Fibroblast of lung (primary cell): Measurements from ENCODE around the gene TMEM269. TPM values are rescaled to one million over a fixed set of nuclear protein-coding genes. Genes with fewer than 3 reads are reported as not detected.

Experiments used
- DNase-seq, 2 donors: peaks; one replicate each; pipeline versions ENCODE4 v3.0.0 to v3.0.0-alpha.2; 2010; ENCODE audit warnings: low read depth in 2 of 2
- H2AFZ ChIP-seq: 2 replicates; pipeline ENCODE4 v1.5.1; 2012; ENCODE audit warnings: low read length, control low read depth, inconsistent platforms
- H3K27ac ChIP-seq: 2 replicates; pipeline ENCODE4 v1.5.1; 2011; ENCODE audit warnings: low read length, control low read depth; ENCODE audit not compliant: insufficient read depth
- H3K27me3 ChIP-seq: 2 replicates; pipeline ENCODE4 v1.5.1; 2011; ENCODE audit warnings: mild to moderate bottlenecking, low read length; ENCODE audit not compliant: control insufficient read depth, insufficient read depth
- H3K36me3 ChIP-seq: 2 replicates; pipeline ENCODE4 v1.5.1; 2011; ENCODE audit warnings: low read length; ENCODE audit not compliant: control insufficient read depth, insufficient read depth
- H3K4me1 ChIP-seq: 2 replicates; pipeline ENCODE4 v1.5.1; 2011; ENCODE audit warnings: low read length; ENCODE audit not compliant: control insufficient read depth, insufficient read depth; ENCODE audit errors: extremely low read depth
- H3K4me2 ChIP-seq: 2 replicates; pipeline ENCODE4 v1.5.1; 2011; ENCODE audit warnings: low read length, control low read depth; ENCODE audit not compliant: insufficient read depth; ENCODE audit errors: extremely low read depth
- H3K4me3 ChIP-seq, 4 experiments: fragments of 200-600 bp in 1 of 4; sonication (generic) in 1 of 4; replicated peaks in 1 of 4; 2 replicates each; pipeline ENCODE4 v1.5.1; 2011 to 2016; ENCODE audit warnings: low read length in 4 of 4, low read depth in 3 of 4, mild to moderate bottlenecking in 3 of 4, control low read depth in 2 of 4, inconsistent platforms in 1 of 4, mixed read lengths in 1 of 4; ENCODE audit not compliant: insufficient read depth in 1 of 4; ENCODE audit errors: control extremely low read depth in 1 of 4
- H3K79me2 ChIP-seq: 2 replicates; pipeline ENCODE4 v1.5.1; 2012; ENCODE audit warnings: mild to moderate bottlenecking, low read length, inconsistent platforms; ENCODE audit not compliant: control insufficient read depth, insufficient read depth
- H3K9ac ChIP-seq: 2 replicates; pipeline ENCODE4 v1.5.1; 2011; ENCODE audit warnings: mild to moderate bottlenecking, low read length, control low read depth; ENCODE audit not compliant: insufficient read depth
- H3K9me3 ChIP-seq: 2 replicates; pipeline ENCODE4 v1.5.1; 2012; ENCODE audit warnings: low read depth, low read length; ENCODE audit not compliant: control insufficient read depth, insufficient read depth
- H4K20me1 ChIP-seq: 2 replicates; pipeline ENCODE4 v1.5.1; 2011; ENCODE audit warnings: low read length; ENCODE audit not compliant: control insufficient read depth, insufficient read depth; ENCODE audit errors: extremely low read depth
- CTCF ChIP-seq, 2 donors: IDR thresholded peaks in 1 of 2; conservative IDR thresholded peaks in 1 of 2; 1 replicate in 1 of 2; 2 replicates in 1 of 2; pipeline ENCODE4 v1.5.1; 2011 to 2012; ENCODE audit warnings: low read length in 2 of 2, control low read depth in 1 of 2, inconsistent platforms in 1 of 2, low read depth in 1 of 2, mild to moderate bottlenecking in 1 of 2
- EZH2 ChIP-seq: IDR thresholded peaks from 2 replicates; pipeline ENCODE4 v1.5.1; 2012; ENCODE audit warnings: low read length, control low read depth, mild to moderate bottlenecking; ENCODE audit errors: missing control alignments
- polyA minus RNA-seq: library from RNA; depleted of rRNA, polyadenylated mRNA; stranded (reverse); fragments of >200 nt; gene quantifications from 2 replicates; pipeline ENCODE4 v1.2.3, GENCODE V29; 2011; ENCODE audit warnings: low replicate concordance
- polyA plus RNA-seq, 2 donors: library from polyadenylated mRNA; depleted of rRNA in 1 of 2; stranded (reverse) in 1 of 2; unstranded in 1 of 2; fragments of >200 nt; gene quantifications; 2 replicates each; pipeline ENCODE4 v1.2.1, GENCODE V29; 2011 to 2012; ENCODE audit warnings: missing spikeins in 1 of 2
- total RNA-seq: library from RNA; depleted of rRNA; stranded (reverse); fragments of >200 nt; gene quantifications from 2 replicates; pipeline ENCODE4 v1.2.1, GENCODE V29; 2014

The TMEM269 gene
- total RNA-seq (0.17 TPM in 1 of 2 replicates, not detected in the other), polyA plus RNA-seq (0.06 and 0.10 TPM in 2 replicates), polyA minus RNA-seq (not detected in 2 replicates)
- polyA plus RNA-seq (2012), result 0.03 TPM in 1 of 2 replicates, not detected in the other

GRCh38 chr1:42784946-42785693 lies at the start of gene TMEM269:
TMEM269 (plus strand) TSS chr1:42784991; CDS start chr1:42789894, 4,903 bp downstream.
- Histone ChIP-seq H3K27ac (no peak within 1 kb of the TSS), H3K36me3 (no peaks in the 10 kb centered on the region), H3K9me3 (no peaks in the 10 kb centered on the region), H3K4me2 (peak within 1 kb of the TSS; percentile 79), H3K4me3 (peak within 1 kb of the TSS; percentile 13 to 47 (median 33)), H3K9ac (peak within 1 kb of the TSS; percentile 20), H3K27me3 (no peaks in the 10 kb centered on the region), H3K79me2 (no peaks in the 10 kb centered on the region), H3K4me1 (no peaks in the 10 kb centered on the region), H4K20me1 (no peaks in the 10 kb centered on the region), H2AFZ (peak within 1 kb of the TSS; percentile 71)
- TF ChIP-seq EZH2 (no peak), CTCF (conservative IDR thresholded peaks at IDR 0.05 in 1 of 2, IDR thresholded peaks at IDR 0.05 in 1 of 2; ENCODE audit: low read depth in 1 of 2, low read length in 2 of 2) (no peak)
- DNase-seq, result peak; percentile 5 to 23

GRCh38 chr1:42735056-42735455 lies 49.7 kb upstream of the TMEM269 start:
- Histone ChIP-seq H2AFZ (no peak overlapping the region), H3K9ac (no peak overlapping the region), H3K9me3 (no peaks in the 10 kb centered on the region), H4K20me1 (no peaks in the 10 kb centered on the region), H3K4me1 (no peaks in the 10 kb centered on the region), H3K36me3 (no peaks in the 10 kb centered on the region), H3K4me3 (no peak overlapping the region), H3K79me2 (no peaks in the 10 kb centered on the region), H3K27ac (no peak overlapping the region), H3K4me2 (no peak overlapping the region), H3K27me3 (no peaks in the 10 kb centered on the region)
- no peak for DNase-seq
- TF ChIP-seq CTCF (conservative IDR thresholded peaks at IDR 0.05 in 1 of 2, IDR thresholded peaks at IDR 0.05 in 1 of 2; ENCODE audit: low read depth in 1 of 2, low read length in 2 of 2) (no peak), EZH2 (no peak)

- Histone ChIP-seq H3K4me3 (no peak overlapping the region), H3K9me3 (no peaks in the 10 kb centered on the region), H3K79me2 (no peaks in the 10 kb centered on the region), H3K36me3 (no peaks in the 10 kb centered on the region), H4K20me1 (no peaks in the 10 kb centered on the region), H3K4me1 (no peaks in the 10 kb centered on the region), H3K27me3 (no peaks in the 10 kb centered on the region), H2AFZ (no peak overlapping the region), H3K27ac (no peak overlapping the region), H3K9ac (no peak overlapping the region), H3K4me2 (no peak overlapping the region)
- DNase-seq, result no peak
- TF ChIP-seq CTCF (conservative IDR thresholded peaks at IDR 0.05 in 1 of 2, IDR thresholded peaks at IDR 0.05 in 1 of 2; ENCODE audit: low read depth in 1 of 2, low read length in 2 of 2) (no peak), EZH2 (no peak)
These were observed 49.2 kb upstream of the TMEM269 start for GRCh38 chr1:42735477-42736105.
